GM18502 (cell line): ENCODE measurements around the gene SMCO4.
"Not testable (repeated sequence)": the region's sequence is repeated elsewhere in the genome, so short reads cannot be mapped to it uniquely, and the experiment has no call there.

Experiments used
- ATAC-seq: cut with Tn5 transposase; IDR thresholded peaks from one replicate; pipeline ENCODE4 v1.9.1; 2021; ENCODE audit warnings: mild to moderate bottlenecking; ENCODE audit not compliant: unreplicated experiment, poor library complexity

The SMCO4 gene

GRCh38 chr11:93543292-93543977, at the start of gene SMCO4:
Gene SMCO4 (minus strand): TSS chr11:93543391. CDS start chr11:93479189, 64,202 bp downstream.
- peak; percentile 81 for ATAC-seq

GRCh38 chr11:93591247-93591898, 48.2 kb upstream of the SMCO4 start:
- peak; percentile 86 for ATAC-seq

DNA sequence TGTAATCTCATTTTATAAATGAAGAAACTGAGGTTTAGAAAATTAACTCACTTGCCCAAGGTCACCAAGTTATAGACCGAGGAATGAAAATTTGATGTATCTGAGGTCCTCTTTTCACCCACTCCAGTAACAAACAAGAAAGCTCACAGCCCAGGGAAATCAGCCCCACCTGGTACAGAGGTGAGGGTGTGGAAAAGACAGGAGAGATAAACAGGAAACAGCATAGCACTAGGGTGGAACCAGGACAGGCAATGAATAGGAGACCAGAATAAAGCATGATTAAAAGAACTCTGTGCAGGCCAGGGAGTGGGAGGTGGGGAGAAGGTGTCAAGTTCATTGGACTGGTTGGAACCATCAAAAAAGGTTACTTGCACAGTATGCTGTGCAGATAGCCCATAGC, 46.2 kb upstream of the SMCO4 start:
- ATAC-seq: no peak

DNA sequence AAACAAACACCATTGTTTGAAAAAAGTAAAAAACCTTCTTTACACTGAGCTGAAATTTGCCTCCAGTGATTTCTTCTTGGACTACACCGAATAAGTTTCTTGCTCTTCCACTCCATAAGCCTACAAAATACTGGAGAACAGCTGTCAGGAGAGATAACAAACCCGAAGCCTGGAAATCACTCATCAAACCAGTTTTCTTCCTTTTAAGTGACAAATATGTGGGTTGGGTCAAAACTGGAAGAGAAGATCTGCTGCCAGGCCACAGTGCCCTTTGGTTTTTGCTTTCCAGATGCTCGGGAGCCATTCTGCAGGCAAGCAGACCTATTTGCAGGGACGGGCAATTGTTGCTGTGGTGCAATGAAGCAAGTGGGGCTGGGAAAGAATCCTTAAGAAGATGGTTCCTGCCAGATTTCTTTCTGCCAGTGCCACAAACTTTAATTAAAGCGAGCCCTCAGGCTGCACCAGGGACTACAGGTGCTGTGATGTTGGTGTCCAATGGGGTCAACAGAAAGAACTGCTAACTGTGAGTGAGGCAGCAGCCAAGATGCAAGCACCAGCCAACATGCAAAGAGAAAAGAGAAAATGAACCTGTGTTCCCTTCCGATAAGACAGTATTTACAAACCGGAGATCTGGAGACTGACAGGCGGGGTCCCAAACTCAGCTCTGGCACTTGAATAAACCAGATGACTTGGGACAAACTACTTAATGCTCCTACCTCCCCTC, 44.8 kb upstream of the SMCO4 start:
- no peak for ATAC-seq

DNA sequence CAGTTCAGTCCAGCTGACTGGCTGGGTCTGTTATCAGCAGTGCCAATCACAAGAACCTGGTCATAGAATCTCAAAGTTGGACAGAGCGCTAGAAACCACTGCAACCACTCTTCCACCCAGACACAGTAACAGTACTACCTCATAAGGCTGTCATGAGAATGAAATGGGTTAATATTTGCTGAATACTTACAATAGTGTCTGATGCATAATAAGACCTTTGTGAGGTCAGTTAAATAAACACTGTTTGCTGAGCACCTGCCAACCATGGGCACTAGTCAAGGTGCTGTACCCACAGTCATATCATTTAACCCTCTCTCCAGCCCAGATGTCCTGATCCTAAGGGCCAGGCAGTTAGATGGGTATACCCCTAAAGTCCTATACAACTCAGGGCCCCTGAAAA, 44.2 kb upstream of the SMCO4 start:
- not testable (repeated sequence) for ATAC-seq

DNA sequence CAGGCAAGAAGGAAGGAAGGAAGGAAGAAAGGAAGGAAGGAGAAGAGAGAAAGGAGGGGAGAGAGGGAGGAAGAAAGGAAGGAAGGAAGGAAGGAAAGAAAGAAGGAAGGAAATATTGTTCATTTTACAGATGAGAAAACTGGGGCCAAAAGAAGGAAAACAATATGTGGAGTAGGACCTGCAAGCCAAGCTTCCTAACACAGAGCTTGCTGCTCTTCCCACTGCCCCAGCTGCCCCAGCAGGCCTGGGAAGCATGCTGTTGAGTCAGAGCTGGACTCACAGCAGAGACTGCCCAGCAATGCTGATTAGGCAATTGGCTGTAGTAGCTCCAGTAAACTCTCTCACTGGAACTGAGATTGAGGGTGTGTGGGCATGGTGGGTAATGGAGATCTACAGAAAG, 42.6 kb upstream of the SMCO4 start:
- no peak for ATAC-seq

DNA sequence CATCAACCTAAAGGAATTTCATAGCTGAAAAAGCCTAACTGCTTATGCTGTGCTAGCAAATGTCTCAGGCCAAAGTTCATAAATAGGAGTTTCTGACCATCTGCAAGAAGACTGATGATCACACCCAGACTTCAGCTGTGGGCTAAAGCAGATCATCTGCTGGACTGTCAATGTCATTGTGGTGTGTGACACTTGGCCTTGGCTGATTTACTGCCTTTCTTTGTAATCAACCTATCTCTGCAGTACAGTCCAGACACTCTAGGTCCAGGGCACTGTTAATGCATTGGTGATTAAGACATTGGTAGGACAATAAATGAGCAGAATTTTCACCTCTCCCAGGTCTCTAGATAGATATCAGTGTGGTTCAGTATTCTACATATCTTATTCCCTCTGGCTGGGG, 40.3 kb upstream of the SMCO4 start:
- no peak for ATAC-seq

DNA sequence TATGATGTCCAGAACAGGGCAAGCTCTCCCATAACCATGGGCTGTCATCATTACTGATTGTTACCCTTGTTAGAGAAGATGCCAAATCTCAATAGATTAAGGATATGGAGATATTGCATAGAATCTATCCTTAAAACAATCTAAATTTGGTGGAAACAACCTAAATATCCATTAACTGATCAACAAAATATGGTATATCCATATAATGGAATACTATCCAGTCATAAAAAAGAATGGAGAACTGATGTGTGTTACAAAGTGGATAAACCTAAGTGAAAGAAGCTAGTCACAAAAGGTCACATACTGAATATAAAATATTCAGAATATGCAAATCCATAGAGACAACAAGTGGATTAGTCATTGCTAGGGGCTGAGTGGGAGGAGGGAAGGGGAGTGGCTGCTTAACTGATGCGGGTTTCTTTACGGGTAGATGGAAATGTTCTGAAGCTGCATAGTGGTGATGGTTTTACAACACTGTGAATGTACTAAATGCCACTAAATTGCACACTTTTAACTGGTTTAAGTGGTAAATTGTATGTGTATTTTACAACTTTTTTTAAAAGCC, 36.1 kb upstream of the SMCO4 start:
- no peak for ATAC-seq

- ATAC-seq: no peak
These were observed 34.1 kb upstream of the SMCO4 start for GRCh38 chr11:93577286-93577685.

GRCh38 chr11:93576870-93577269, 33.7 kb upstream of the SMCO4 start:
- not testable (repeated sequence) for ATAC-seq

DNA sequence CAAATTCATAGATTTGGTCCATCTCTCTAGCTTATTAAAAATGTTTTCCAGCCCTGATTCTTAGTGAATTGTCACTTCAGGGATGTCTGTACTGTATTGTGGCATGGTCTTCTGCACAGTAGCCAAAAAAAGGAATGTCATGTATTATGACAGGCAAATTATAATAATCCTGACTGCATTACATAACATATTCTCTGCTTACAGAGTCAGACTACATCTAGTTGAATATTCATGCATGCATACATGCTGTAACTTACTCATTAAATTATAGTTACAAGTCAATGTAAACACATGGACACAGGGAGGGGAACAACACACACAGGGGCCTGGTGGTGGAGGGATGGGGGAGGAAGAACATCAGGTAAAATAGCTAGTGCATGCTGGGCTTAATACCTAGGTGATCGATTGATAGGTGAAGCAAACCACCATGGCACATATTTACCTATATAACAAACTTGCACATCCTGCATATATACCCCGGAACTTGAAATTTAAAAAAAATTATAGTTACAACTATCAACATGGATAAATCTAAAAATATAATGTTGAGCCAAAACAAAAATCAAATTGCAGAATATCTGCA, 31.5 kb upstream of the SMCO4 start:
- no peak for ATAC-seq

DNA sequence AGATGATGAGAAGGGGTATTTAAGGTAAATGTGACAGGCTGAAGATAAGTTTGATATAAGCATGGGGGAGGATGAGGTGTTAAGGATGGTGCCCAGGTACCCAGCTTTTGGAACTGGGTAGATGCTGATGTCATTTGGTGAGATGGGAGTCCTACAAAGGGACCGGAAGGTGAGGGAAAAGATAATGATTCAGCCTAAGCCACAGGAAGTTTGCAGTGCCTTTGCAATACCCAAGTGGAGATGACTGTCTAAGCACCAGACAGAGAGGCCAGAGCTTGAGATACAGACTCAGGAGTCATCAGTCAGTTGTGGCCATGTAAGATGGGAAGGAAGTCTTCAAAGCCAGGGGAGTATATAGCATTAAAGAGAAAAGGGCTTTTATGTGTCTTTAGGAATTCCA, 30.0 kb upstream of the SMCO4 start:
- no peak for ATAC-seq

DNA sequence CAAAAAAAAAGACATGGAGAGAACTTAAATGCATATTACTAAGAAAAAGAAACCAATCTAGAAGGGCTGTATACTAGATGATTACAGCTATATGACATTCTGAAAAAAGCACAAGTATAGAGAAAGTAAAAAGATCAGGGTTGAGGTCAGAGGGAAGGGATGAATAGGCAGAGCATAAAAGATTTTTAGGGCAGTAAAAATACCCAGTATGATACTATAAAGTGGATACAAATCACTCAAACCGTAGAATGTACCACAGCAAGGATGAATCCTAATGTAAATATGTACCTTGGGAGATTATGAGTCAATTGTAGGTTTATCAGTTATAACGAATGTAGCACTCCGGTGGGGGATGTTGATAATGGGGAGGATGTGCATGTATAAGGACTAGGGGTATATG, 29.4 kb upstream of the SMCO4 start:
- no peak for ATAC-seq

DNA sequence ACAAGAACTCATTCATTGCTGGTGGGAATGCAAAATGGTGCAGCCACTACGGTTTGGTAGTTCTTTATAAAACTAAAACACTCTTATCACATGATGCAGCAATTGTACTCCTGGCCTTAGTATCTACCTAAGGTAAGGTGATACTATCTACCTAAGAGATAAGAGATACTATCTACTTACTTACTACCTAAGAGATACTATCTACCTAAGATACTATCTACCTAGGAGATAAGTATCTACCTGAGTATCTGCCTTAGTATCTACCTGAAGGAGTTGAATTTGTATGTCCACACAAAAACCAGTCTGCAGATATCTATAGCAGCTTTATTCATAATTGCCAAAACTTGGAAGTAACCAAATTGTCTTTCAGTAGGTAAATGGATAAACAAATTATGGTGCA, 29.0 kb upstream of the SMCO4 start:
- ATAC-seq: no peak

DNA sequence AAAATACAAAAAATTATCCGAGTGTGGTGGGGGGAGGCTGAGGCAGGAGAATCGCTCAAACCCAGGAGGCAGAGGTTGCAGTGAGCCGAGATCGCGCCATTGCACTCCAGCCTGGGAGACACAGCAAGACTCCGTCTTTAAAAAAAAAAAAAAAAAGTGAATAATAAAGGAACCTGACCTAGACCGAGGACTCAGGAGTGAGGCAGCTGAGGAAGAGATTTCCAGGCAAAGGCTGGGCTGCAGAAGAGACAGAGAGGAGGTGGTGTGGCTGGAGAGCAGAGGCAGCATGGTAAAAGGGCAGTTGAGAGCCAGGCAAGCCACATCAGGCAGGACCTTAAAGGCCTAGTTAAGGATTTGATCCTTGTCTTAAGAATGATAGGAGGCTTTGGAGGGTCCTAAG, 28.4 kb upstream of the SMCO4 start:
- no peak for ATAC-seq

- ATAC-seq: no peak
These were observed 27.7 kb upstream of the SMCO4 start for GRCh38 chr11:93570759-93571413.

- ATAC-seq: no peak
These were observed 26.3 kb upstream of the SMCO4 start for GRCh38 chr11:93569496-93569895.

DNA sequence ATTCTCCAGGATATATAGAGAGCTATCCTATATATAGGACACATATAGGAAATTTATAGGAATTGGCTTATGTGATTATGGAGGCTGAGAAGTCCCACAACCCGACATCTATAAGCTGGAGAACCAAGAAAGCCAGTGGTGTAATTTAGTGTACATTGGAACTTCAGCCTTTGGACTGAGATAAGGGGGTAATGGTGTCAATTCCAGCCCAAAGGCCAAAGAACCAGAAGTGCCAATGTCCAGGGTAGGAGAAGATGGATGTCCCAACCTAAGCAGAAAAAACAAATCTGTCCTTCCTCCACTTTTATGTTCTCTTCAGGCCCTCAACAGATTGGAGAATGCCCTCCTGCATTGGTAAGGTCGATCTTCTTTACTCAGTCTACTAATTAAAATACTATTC, 25.5 kb upstream of the SMCO4 start:
- ATAC-seq: no peak

- ATAC-seq: no peak
These were observed 24.3 kb upstream of the SMCO4 start for GRCh38 chr11:93567401-93567895.

DNA sequence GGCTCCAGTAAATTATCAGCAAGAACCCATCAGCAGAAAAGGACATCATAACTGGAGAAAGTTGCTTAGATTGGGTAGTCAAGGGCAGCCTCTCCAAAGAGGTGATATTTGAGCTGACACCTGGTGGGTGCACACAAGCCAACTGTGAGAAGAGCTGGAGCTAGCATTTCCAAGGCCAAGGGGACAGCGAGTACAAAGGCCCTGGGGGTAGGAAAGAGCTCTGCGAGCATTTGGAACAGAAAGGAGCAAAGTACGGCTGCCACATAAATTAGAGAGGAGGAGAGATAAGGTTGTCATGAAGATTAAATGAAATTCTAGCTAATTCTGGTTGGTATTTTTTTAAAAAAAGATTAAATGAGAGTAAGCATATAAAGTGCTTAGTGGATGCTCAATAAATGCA, 21.7 kb upstream of the SMCO4 start:
- no peak for ATAC-seq
